GM23338 (cell line): Measurements from ENCODE around the gene SMARCC2. TPM values are rescaled to one million over a fixed set of nuclear protein-coding genes. Genes with fewer than 3 reads are reported as not detected.

Experiments
- ATAC-seq: fragments of 200-7000 bp; cut with Tn5 transposase; 3 replicates; pipeline ENCODE4 v1.9.1; 2020
- DNase-seq: peaks from one replicate; pipeline ENCODE4 v3.0.0-alpha.2; 2015; ENCODE audit warnings: low spot score
- H2AFZ ChIP-seq: fragments of 200-600 bp; sonication (generic); 2 replicates; pipeline ENCODE4 v1.8.0; 2016; ENCODE audit warnings: antibody characterized with exemption, mild to moderate bottlenecking, moderate library complexity
- H3F3A ChIP-seq: fragments of 200-600 bp; sonication (generic); replicated peaks from 2 replicates; pipeline ENCODE4 v1.8.0; 2017; ENCODE audit warnings: antibody characterized with exemption, mixed run types, low read depth
- H3K27ac ChIP-seq: fragments of 200-600 bp; sonication (generic); 2 replicates; pipeline ENCODE4 v1.6.1; 2016; ENCODE audit warnings: low read depth
- H3K27me3 ChIP-seq: fragments of 200-600 bp; sonication (generic); 2 replicates; pipeline ENCODE4 v1.8.0; 2016; ENCODE audit warnings: mild to moderate bottlenecking, mixed run types, moderate library complexity; ENCODE audit not compliant: insufficient read depth
- H3K36me3 ChIP-seq: fragments of 200-600 bp; sonication (generic); 2 replicates; pipeline ENCODE4 v1.8.0; 2016; ENCODE audit warnings: mild to moderate bottlenecking; ENCODE audit not compliant: insufficient read depth
- H3K4me1 ChIP-seq: fragments of 200-600 bp; sonication (generic); 2 replicates; pipeline ENCODE4 v1.8.0; 2016; ENCODE audit warnings: mild to moderate bottlenecking, moderate library complexity; ENCODE audit not compliant: insufficient read depth
- H3K4me2 ChIP-seq: fragments of 200-600 bp; sonication (generic); 2 replicates; pipeline ENCODE4 v1.7.1; 2017; ENCODE audit warnings: mixed run types
- H3K4me3 ChIP-seq: fragments of 200-600 bp; sonication (generic); 2 replicates; pipeline ENCODE4 v1.6.1; 2016; ENCODE audit warnings: mixed run types
- H3K79me2 ChIP-seq: fragments of 200-600 bp; sonication (generic); replicated peaks from 2 replicates; pipeline ENCODE4 v1.8.0; 2017; ENCODE audit warnings: mild to moderate bottlenecking; ENCODE audit not compliant: insufficient read depth
- H3K9me2 ChIP-seq: fragments of 200-600 bp; sonication (generic); 2 replicates; pipeline ENCODE4 v1.8.0; 2017; ENCODE audit not compliant: insufficient read depth
- H4K20me1 ChIP-seq: fragments of 200-600 bp; sonication (generic); replicated peaks from 2 replicates; pipeline ENCODE4 v1.8.0; 2017; ENCODE audit warnings: mild to moderate bottlenecking; ENCODE audit not compliant: insufficient read depth
- H3K27ac Mint-ChIP-seq: 2 replicates; pipeline ENCODE4 v1.8.0; 2020; ENCODE audit warnings: inconsistent platforms, mild to moderate bottlenecking, moderate library complexity, mixed read lengths
- H3K27me3 Mint-ChIP-seq: 3 replicates; pipeline ENCODE4 v1.8.0; 2022; ENCODE audit warnings: low read depth, mild to moderate bottlenecking, moderate library complexity, mixed read lengths, inconsistent platforms; ENCODE audit not compliant: insufficient read depth, poor library complexity
- H3K36me3 Mint-ChIP-seq: 3 replicates; pipeline ENCODE4 v1.8.0; 2021; ENCODE audit warnings: low read depth, mild to moderate bottlenecking, inconsistent platforms, moderate library complexity, mixed read lengths
- H3K4me1 Mint-ChIP-seq: 3 replicates; pipeline ENCODE4 v1.8.0; 2020; ENCODE audit warnings: mild to moderate bottlenecking, inconsistent platforms, mixed read lengths
- H3K4me3 Mint-ChIP-seq: 3 replicates; pipeline ENCODE4 v1.8.0; 2021; ENCODE audit warnings: moderate library complexity, mild to moderate bottlenecking, inconsistent platforms, mixed read lengths
- H3K9me3 Mint-ChIP-seq: 3 replicates; pipeline ENCODE4 v1.8.0; 2020; ENCODE audit warnings: moderate library complexity, mild to moderate bottlenecking, inconsistent platforms, mixed read lengths
- CREB1 ChIP-seq: fragments of 250-450 bp; sonication (Bioruptor Pico); IDR thresholded peaks from 2 replicates; pipeline ENCODE4 v1.5.0; 2020; ENCODE audit warnings: low read depth, mild to moderate bottlenecking, moderate library complexity
- EZH2 ChIP-seq: fragments of 200-600 bp; sonication (generic); IDR thresholded peaks from one replicate; pipeline ENCODE4 v1.8.0; 2017; ENCODE audit warnings: antibody characterized with exemption, mild to moderate bottlenecking, low read depth; ENCODE audit not compliant: unreplicated experiment
- EZH2phosphoT487 ChIP-seq: fragments of 200-600 bp; sonication (generic); IDR thresholded peaks from one replicate; pipeline ENCODE4 v1.8.1; 2018; ENCODE audit warnings: antibody characterized with exemption; ENCODE audit not compliant: unreplicated experiment
- JUNB ChIP-seq: IDR thresholded peaks from one replicate; pipeline ENCODE4 v1.6.1; 2016; ENCODE audit warnings: antibody characterized with exemption; ENCODE audit not compliant: unreplicated experiment
- NANOG ChIP-seq: IDR thresholded peaks from 2 replicates; pipeline ENCODE4 v1.6.1; 2016; ENCODE audit warnings: antibody characterized with exemption, borderline replicate concordance
- POLR2AphosphoS5 ChIP-seq: IDR thresholded peaks from 2 replicates; pipeline ENCODE4 v1.6.1; 2016; ENCODE audit warnings: antibody characterized with exemption, low read depth
- ZNF114 ChIP-seq: fragments of 250-450 bp; sonication (Bioruptor Pico); IDR thresholded peaks from 2 replicates; pipeline ENCODE4 v1.5.0; 2020; ENCODE audit warnings: mild to moderate bottlenecking, moderate library complexity
- ZNF331 ChIP-seq: fragments of 250-450 bp; sonication (Bioruptor Pico); IDR thresholded peaks from 2 replicates; pipeline ENCODE4 v1.5.0; 2020; ENCODE audit warnings: low read depth, mild to moderate bottlenecking, moderate library complexity
- polyA plus RNA-seq: library from polyadenylated mRNA; unstranded; fragments of >200 nt; fragmentation: Nextera tagmentation; extraction: Ambion mirVana; gene quantifications from 2 replicates; pipeline ENCODE4 v1.2.1, GENCODE V29; 2016
- total RNA-seq: library from RNA; depleted of rRNA; stranded (reverse); fragments of >200 nt; shearing (Covaris generic); gene quantifications from 2 replicates; pipeline ENCODE4 v1.2.3, GENCODE V29; 2014
- TF ChIP-seq, protein P1 (sequence below): fragments of 250-450 bp; sonication (Bioruptor Pico); IDR thresholded peaks from 2 replicates; pipeline ENCODE4 v1.5.0; 2020; ENCODE audit warnings: mild to moderate bottlenecking, moderate library complexity
- TF ChIP-seq, protein P2 (sequence below): IDR thresholded peaks from 2 replicates; pipeline ENCODE4 v1.6.1; 2016; ENCODE audit warnings: antibody characterized with exemption
- TF ChIP-seq, protein P3 (sequence below): IDR thresholded peaks from one replicate; pipeline ENCODE4 v1.6.1; 2018; ENCODE audit warnings: antibody characterized with exemption; ENCODE audit not compliant: unreplicated experiment
- TF ChIP-seq, protein P4 (sequence below), 2 experiments: fragments of 200-600 bp in 1 of 2; sonication (generic) in 1 of 2; conservative IDR thresholded peaks; 2 replicates each; pipeline versions ENCODE4 v1.5.1 to v1.6.1; 2016 to 2017; ENCODE audit warnings: antibody characterized with exemption in 2 of 2, low read depth in 2 of 2, mild to moderate bottlenecking in 2 of 2, moderate library complexity in 1 of 2

The SMARCC2 gene
- total and polyA plus RNA-seq, 2 experiments from 2014 or later: 40.4 to 68.3 TPM

DNA sequence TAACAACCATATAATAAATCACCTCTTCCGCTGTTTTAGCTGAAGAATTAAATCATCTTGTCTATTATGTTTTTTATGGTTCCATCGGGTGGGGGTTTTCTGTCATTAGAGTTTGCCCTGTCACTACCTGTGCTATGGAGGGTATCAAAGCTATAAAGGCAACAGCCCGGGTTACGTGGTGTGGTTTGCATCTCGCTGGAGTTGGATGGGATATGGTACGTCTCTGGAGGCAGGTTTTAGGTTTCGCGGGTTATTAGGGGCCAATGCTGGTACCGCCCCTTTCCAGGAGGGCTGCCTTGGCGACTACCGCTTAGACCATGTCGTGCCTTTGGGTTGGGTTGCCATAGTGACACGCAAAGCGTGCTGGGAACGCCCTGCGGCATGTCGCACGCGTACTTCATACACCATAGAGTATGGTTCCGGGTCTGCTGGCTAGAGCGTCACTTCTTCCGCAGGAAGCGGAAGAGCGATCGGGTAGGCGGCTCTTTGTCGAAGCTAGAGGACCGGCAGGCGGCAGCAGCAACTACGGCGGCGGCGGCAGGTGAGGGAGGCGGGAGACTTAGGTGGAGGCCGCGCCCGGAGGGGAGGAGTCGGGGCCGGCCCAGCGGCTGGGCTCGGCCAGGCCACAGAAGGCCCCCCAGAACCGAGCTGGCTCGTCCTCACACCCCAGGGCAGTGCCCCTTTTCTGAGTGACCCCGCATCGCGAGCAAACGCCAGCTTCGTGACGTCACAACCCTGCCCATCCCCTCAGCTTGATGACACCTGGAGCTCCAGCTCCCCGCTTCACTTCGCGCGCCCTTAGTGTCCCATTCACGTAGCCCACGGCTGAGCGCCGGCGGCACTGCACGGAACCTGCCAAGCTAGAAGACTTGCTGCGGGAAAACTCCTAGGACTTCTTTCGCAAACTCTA is 71.2 kb downstream of the SMARCC2 start, which contains the start of gene ZC3H10:
Gene ZC3H10, plus strand, starts transcription at position 489 of the 910 bp plus-strand sequence. CDS start 2,297 bp downstream, outside the sequence.
- no peaks in the 10 kb centered on the region for H4K20me1 ChIP-seq
- peaks cover 46% of the 10 kb centered on the region for H3K36me3 Mint-ChIP-seq
- H3K4me1 ChIP-seq: peaks cover 10% of the 10 kb centered on the region
- no peaks in the 10 kb centered on the region for H3K9me2 ChIP-seq
- peak within 1 kb of the TSS; percentile 94 for H3K4me3 Mint-ChIP-seq
- peak within 1 kb of the TSS; percentile 93 for H3K4me2 ChIP-seq
- peak; percentile 99 for DNase-seq
- no peaks in the 10 kb centered on the region for H3K27me3 ChIP-seq
- H3K27me3 Mint-ChIP-seq: peaks cover 19% of the 10 kb centered on the region
- peaks cover 4% of the 10 kb centered on the region; the same call in 1 of the 2 replicates for H3K36me3 ChIP-seq
- H3K79me2 ChIP-seq: peaks cover 12% of the 10 kb centered on the region
- H2AFZ ChIP-seq: no peak within 1 kb of the TSS
- peak within 1 kb of the TSS; percentile 86 for H3K4me3 ChIP-seq
- peak within 1 kb of the TSS; percentile 100 for H3K27ac Mint-ChIP-seq
- H3F3A ChIP-seq: peaks cover 26% of the 10 kb centered on the region
- H3K27ac ChIP-seq: peak within 1 kb of the TSS; percentile 96
- TF ChIP-seq, protein P1, sequence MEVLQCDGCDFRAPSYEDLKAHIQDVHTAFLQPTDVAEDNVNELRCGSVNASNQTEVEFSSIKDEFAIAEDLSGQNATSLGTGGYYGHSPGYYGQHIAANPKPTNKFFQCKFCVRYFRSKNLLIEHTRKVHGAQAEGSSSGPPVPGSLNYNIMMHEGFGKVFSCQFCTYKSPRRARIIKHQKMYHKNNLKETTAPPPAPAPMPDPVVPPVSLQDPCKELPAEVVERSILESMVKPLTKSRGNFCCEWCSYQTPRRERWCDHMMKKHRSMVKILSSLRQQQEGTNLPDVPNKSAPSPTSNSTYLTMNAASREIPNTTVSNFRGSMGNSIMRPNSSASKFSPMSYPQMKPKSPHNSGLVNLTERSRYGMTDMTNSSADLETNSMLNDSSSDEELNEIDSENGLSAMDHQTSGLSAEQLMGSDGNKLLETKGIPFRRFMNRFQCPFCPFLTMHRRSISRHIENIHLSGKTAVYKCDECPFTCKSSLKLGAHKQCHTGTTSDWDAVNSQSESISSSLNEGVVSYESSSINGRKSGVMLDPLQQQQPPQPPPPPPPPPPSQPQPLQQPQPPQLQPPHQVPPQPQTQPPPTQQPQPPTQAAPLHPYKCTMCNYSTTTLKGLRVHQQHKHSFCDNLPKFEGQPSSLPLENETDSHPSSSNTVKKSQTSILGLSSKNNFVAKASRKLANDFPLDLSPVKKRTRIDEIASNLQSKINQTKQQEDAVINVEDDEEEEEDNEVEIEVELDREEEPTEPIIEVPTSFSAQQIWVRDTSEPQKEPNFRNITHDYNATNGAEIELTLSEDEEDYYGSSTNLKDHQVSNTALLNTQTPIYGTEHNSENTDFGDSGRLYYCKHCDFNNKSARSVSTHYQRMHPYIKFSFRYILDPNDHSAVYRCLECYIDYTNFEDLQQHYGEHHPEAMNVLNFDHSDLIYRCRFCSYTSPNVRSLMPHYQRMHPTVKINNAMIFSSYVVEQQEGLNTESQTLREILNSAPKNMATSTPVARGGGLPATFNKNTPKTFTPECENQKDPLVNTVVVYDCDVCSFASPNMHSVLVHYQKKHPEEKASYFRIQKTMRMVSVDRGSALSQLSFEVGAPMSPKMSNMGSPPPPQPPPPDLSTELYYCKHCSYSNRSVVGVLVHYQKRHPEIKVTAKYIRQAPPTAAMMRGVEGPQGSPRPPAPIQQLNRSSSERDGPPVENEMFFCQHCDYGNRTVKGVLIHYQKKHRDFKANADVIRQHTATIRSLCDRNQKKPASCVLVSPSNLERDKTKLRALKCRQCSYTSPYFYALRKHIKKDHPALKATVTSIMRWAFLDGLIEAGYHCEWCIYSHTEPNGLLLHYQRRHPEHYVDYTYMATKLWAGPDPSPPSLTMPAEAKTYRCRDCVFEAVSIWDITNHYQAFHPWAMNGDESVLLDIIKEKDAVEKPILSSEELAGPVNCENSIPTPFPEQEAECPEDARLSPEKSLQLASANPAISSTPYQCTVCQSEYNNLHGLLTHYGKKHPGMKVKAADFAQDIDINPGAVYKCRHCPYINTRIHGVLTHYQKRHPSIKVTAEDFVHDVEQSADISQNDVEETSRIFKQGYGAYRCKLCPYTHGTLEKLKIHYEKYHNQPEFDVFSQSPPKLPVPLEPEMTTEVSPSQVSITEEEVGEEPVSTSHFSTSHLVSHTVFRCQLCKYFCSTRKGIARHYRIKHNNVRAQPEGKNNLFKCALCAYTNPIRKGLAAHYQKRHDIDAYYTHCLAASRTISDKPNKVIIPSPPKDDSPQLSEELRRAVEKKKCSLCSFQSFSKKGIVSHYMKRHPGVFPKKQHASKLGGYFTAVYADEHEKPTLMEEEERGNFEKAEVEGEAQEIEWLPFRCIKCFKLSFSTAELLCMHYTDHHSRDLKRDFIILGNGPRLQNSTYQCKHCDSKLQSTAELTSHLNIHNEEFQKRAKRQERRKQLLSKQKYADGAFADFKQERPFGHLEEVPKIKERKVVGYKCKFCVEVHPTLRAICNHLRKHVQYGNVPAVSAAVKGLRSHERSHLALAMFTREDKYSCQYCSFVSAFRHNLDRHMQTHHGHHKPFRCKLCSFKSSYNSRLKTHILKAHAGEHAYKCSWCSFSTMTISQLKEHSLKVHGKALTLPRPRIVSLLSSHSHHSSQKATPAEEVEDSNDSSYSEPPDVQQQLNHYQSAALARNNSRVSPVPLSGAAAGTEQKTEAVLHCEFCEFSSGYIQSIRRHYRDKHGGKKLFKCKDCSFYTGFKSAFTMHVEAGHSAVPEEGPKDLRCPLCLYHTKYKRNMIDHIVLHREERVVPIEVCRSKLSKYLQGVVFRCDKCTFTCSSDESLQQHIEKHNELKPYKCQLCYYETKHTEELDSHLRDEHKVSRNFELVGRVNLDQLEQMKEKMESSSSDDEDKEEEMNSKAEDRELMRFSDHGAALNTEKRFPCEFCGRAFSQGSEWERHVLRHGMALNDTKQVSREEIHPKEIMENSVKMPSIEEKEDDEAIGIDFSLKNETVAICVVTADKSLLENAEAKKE (CRISPR knock-in tag): no peak
- TF ChIP-seq, protein P2, sequence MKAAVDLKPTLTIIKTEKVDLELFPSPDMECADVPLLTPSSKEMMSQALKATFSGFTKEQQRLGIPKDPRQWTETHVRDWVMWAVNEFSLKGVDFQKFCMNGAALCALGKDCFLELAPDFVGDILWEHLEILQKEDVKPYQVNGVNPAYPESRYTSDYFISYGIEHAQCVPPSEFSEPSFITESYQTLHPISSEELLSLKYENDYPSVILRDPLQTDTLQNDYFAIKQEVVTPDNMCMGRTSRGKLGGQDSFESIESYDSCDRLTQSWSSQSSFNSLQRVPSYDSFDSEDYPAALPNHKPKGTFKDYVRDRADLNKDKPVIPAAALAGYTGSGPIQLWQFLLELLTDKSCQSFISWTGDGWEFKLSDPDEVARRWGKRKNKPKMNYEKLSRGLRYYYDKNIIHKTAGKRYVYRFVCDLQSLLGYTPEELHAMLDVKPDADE: peak; percentile 98
- TF ChIP-seq EZH2 (no peak), ZNF114 (CRISPR knock-in tag) (no peak), NANOG (peak; percentile 66; the same call in 1 of the 2 replicates), POLR2AphosphoS5 (peak; percentile 100), JUNB (no peak), ZNF331 (CRISPR knock-in tag) (no peak), CREB1 (peak; percentile 97), EZH2phosphoT487 (no peak)
- TF ChIP-seq, protein P3, sequence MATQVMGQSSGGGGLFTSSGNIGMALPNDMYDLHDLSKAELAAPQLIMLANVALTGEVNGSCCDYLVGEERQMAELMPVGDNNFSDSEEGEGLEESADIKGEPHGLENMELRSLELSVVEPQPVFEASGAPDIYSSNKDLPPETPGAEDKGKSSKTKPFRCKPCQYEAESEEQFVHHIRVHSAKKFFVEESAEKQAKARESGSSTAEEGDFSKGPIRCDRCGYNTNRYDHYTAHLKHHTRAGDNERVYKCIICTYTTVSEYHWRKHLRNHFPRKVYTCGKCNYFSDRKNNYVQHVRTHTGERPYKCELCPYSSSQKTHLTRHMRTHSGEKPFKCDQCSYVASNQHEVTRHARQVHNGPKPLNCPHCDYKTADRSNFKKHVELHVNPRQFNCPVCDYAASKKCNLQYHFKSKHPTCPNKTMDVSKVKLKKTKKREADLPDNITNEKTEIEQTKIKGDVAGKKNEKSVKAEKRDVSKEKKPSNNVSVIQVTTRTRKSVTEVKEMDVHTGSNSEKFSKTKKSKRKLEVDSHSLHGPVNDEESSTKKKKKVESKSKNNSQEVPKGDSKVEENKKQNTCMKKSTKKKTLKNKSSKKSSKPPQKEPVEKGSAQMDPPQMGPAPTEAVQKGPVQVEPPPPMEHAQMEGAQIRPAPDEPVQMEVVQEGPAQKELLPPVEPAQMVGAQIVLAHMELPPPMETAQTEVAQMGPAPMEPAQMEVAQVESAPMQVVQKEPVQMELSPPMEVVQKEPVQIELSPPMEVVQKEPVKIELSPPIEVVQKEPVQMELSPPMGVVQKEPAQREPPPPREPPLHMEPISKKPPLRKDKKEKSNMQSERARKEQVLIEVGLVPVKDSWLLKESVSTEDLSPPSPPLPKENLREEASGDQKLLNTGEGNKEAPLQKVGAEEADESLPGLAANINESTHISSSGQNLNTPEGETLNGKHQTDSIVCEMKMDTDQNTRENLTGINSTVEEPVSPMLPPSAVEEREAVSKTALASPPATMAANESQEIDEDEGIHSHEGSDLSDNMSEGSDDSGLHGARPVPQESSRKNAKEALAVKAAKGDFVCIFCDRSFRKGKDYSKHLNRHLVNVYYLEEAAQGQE: no peak
- TF ChIP-seq, protein P4, sequence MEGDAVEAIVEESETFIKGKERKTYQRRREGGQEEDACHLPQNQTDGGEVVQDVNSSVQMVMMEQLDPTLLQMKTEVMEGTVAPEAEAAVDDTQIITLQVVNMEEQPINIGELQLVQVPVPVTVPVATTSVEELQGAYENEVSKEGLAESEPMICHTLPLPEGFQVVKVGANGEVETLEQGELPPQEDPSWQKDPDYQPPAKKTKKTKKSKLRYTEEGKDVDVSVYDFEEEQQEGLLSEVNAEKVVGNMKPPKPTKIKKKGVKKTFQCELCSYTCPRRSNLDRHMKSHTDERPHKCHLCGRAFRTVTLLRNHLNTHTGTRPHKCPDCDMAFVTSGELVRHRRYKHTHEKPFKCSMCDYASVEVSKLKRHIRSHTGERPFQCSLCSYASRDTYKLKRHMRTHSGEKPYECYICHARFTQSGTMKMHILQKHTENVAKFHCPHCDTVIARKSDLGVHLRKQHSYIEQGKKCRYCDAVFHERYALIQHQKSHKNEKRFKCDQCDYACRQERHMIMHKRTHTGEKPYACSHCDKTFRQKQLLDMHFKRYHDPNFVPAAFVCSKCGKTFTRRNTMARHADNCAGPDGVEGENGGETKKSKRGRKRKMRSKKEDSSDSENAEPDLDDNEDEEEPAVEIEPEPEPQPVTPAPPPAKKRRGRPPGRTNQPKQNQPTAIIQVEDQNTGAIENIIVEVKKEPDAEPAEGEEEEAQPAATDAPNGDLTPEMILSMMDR (conservative IDR thresholded peaks at IDR 0.05; ENCODE audit: low read depth in 2 of 2): peak; percentile 22 to 63; a peak in 3 of 4 replicates
- ATAC-seq: peak; percentile 77
- H3K9me3 Mint-ChIP-seq: peaks cover 6% of the 10 kb centered on the region; the same call in 2 of the 3 replicates
- H3K4me1 Mint-ChIP-seq: peaks cover 19% of the 10 kb centered on the region
